ENCODE data around the gene FBXW4. TPM values are rescaled to one million over a fixed set of nuclear protein-coding genes. Genes with fewer than 3 reads are reported as not detected.

Gene FBXW4
- polyA plus RNA-seq, 6 donors from 2014 or later: 0.50 to 13.8 (median 7.1) TPM

DNA sequence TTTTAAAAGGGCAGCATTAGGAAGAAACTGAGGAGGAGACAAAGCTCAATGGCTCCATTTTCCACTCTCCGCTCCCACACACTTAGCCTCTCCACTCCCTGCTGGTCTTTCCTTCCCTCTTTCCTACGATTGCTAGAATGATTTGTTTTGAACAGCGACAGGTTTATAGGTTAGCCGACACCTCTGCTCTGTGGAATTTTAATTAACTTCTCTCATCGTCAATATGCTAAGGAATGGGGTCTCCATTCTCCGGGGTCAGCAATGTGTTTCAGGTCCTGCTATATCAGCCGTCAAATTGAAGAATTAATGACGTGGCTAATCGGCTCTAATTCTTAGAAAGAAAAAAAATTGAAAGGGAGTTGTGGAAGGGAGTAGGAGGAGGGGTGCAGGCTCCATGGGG, 28.9 kb downstream of the FBXW4 start:
- H3K27ac Mint-ChIP-seq: peak overlapping the region in 1 of 6 donors; percentile 69
- no peaks in the 10 kb centered on the region for H3K27me3 Mint-ChIP-seq
- no peak for ATAC-seq (ENCODE audit: low read depth in 2 of 2)
- H3K4me1 Mint-ChIP-seq: peaks cover 12 to 30% (median 20%) of the 10 kb centered on the region in 3 donors
- no peak overlapping the region for H3K4me3 Mint-ChIP-seq
- DNase-seq: no peak
- no peaks in the 10 kb centered on the region for H3K9me3 Mint-ChIP-seq
- H3K36me3 Mint-ChIP-seq: peaks cover 27 to 39% of the 10 kb centered on the region in 2 donors

DNA sequence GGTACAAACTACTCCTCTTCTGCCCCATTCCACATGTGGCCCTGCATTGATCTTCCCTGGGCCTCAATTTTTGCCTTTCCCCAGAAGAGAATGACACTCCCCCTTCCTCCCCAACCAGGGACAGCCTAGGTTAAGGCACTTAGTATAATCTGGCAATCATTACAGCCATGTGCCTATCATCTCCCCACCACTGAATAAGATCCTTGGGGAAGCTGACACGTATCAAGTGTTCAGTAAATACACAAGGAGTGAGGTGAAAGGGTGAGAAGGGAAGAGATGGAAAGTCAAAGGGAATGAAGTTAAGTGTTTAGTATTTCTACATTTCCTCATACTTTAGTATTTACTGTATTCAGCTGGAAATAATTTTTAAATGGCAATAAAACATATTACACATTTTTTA, 31.9 kb downstream of the FBXW4 start:
- DNase-seq: no peak
- Mint-ChIP-seq H3K36me3 (peaks cover 24 to 32% of the 10 kb centered on the region in 2 donors), H3K4me3 (no peak overlapping the region), H3K27me3 (no peaks in the 10 kb centered on the region), H3K4me1 (peaks cover 4 to 15% (median 11%) of the 10 kb centered on the region in 3 donors), H3K9me3 (no peaks in the 10 kb centered on the region), H3K27ac (peak overlapping the region in 1 of 6 donors; percentile 65)
- ATAC-seq (ENCODE audit: low read depth in 2 of 2): no peak

DNA sequence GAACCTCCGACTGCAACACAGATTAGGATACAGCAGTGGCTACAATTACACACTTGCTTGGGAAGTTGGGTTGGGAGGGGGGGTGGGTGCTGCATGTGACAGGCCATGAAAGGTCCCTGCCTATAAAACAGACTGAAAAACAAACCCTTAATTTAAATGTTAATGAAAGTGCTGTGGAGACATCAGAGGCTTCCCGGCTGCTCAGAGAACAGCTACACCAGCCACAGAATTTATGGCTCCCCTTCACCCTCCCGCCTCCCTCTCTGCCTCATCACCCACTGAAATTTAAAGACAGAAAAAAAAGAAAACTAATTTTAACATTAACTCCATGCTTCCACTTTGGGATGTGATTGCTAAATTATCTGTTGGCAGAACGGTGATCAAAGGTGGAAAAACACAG, 34.7 kb downstream of the FBXW4 start:
- no peak overlapping the region for H3K27ac Mint-ChIP-seq
- DNase-seq (no peak), ATAC-seq (ENCODE audit: low read depth in 2 of 2) (no peak)
- H3K4me1 Mint-ChIP-seq: peaks cover 11 to 25% (median 15%) of the 10 kb centered on the region in 3 donors
- no peak overlapping the region for H3K4me3 Mint-ChIP-seq
- H3K36me3 Mint-ChIP-seq: peaks cover 30 to 31% of the 10 kb centered on the region in 2 donors
- H3K9me3 Mint-ChIP-seq: no peaks in the 10 kb centered on the region
- no peaks in the 10 kb centered on the region for H3K27me3 Mint-ChIP-seq

DNA sequence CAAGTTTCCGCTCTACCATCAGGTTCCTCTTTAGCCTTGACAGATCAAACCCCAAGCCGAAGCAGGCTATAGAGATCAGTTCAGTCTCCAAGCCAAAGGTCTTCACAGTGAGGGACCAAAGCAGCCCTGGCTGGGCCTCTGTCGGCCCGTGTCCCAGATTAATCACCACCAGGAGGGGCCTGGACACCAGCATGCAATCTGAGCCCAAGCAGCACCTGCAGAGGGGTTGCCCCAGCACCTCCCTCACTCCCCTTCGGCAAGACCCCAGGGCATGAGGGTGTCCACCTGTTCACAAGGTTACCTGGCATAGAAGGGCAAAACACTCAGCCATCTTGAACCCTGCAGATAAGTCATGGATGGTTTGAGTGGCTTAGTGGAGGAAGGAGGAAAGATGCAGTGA, 36.0 kb downstream of the FBXW4 start:
- Mint-ChIP-seq H3K4me1 (peaks cover 12 to 23% (median 15%) of the 10 kb centered on the region in 3 donors), H3K27me3 (no peaks in the 10 kb centered on the region), H3K4me3 (no peak overlapping the region), H3K27ac (peak overlapping the region in 2 of 6 donors; percentile 27 to 65), H3K36me3 (peaks cover 30 to 32% of the 10 kb centered on the region in 2 donors), H3K9me3 (no peaks in the 10 kb centered on the region)
- no peak for ATAC-seq (ENCODE audit: low read depth in 2 of 2)
- DNase-seq: no peak

DNA sequence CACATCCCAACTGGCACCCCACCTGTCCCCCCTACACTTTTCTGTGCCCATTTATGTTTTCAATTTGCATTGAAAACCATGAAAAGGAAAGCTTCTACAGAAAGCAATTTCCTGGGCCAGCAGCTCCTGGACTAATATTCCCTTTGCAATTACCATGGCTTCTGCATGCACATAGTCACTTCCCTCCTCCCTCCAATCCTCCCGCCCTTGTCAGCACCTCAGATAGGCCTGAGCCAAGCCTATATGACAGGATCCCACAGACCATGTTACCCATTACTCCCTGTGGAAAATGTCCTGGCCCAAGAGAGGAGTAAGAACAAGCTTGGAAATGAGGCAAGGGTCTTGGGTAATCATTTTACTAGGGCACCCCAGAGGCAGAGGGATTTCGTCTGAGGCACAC, 38.1 kb downstream of the FBXW4 start:
- Mint-ChIP-seq H3K27me3 (no peaks in the 10 kb centered on the region), H3K4me1 (peaks cover 8 to 12% (median 10%) of the 10 kb centered on the region in 3 donors), H3K9me3 (no peaks in the 10 kb centered on the region), H3K27ac (peak overlapping the region in 1 of 6 donors; percentile 88), H3K4me3 (no peak overlapping the region), H3K36me3 (peaks cover 20 to 28% of the 10 kb centered on the region in 2 donors)
- DNase-seq: no peak
- no peak for ATAC-seq (ENCODE audit: low read depth in 2 of 2)

DNA sequence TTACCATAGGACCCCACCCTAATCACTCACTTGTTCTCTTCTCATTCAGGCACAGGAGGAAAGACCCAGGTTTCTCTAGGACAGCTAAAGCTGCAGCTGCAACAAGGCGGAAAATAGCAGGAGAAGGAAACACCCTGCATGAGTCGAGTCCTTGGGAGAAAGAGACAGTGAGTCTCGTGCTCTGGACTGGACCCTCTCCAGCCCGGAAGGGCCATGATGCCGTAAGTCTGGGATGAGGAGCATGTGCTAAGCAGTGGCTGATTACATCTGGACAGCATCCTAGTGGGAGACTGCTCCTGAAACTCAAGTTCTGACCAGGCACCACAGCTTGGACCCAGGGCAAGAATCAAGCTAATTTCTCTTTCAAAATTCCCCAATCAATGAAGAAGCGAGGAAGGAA, 39.4 kb downstream of the FBXW4 start:
- Mint-ChIP-seq H3K36me3 (peaks cover 17% of the 10 kb centered on the region in 2 donors), H3K27me3 (no peaks in the 10 kb centered on the region), H3K4me1 (peaks cover 5 to 11% (median 8%) of the 10 kb centered on the region in 3 donors), H3K27ac (peak overlapping the region in 1 of 6 donors; percentile 84), H3K9me3 (no peaks in the 10 kb centered on the region), H3K4me3 (no peak overlapping the region)
- DNase-seq: no peak
- ATAC-seq (ENCODE audit: low read depth in 2 of 2): no peak

DNA sequence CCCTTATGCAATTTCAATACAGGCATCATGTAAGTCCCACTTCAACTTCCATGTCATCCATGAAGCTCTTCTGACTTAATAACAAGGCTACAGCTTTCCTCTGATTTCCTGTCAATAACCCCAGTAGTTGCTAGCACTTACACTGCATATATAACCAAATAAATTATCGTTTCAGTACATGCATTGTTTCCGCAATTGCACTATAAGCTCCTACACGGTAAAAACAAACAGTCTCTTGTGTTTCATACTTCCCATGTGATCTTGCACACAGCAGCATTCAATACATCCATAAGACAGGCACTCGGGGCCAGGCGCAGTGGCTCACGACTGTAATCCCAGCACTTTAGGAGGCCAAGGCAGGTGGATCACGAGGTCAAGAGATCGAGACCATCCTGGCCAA, 41.4 kb downstream of the FBXW4 start:
- ATAC-seq (ENCODE audit: low read depth in 2 of 2) (no peak), DNase-seq (no peak)
- no peak overlapping the region for H3K27ac Mint-ChIP-seq
- H3K9me3 Mint-ChIP-seq: no peaks in the 10 kb centered on the region
- H3K36me3 Mint-ChIP-seq: peaks cover 16% of the 10 kb centered on the region in 2 donors
- peaks cover 14 to 16% (median 15%) of the 10 kb centered on the region in 3 donors for H3K4me1 Mint-ChIP-seq
- no peaks in the 10 kb centered on the region for H3K27me3 Mint-ChIP-seq
- H3K4me3 Mint-ChIP-seq: no peak overlapping the region

DNA sequence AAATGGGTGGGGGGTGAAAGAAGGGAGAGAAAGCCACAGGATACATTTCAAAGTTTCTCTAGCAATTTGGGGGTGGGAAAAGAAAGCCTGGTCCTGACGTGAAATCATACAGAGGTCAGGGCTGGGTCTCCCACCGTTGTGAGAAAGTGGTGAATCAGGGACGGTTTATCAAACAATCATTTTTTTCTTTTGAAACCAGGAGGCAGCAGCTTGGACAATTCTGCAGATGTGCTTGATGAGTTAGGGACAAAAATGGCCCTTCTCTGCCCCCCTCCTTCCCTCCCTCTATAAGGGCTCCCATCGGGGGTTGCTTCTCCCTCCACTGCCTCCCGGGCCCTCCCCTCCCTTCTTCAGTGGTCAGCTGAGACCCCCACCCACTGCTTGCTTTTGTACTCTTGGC, 43.6 kb downstream of the FBXW4 start:
- Mint-ChIP-seq H3K4me1 (peaks cover 6 to 14% (median 12%) of the 10 kb centered on the region in 3 donors), H3K27me3 (no peaks in the 10 kb centered on the region), H3K9me3 (no peaks in the 10 kb centered on the region), H3K27ac (no peak overlapping the region), H3K36me3 (peaks cover 8% of the 10 kb centered on the region in 2 donors), H3K4me3 (no peak overlapping the region)
- DNase-seq (no peak), ATAC-seq (ENCODE audit: low read depth in 2 of 2) (no peak)

DNA sequence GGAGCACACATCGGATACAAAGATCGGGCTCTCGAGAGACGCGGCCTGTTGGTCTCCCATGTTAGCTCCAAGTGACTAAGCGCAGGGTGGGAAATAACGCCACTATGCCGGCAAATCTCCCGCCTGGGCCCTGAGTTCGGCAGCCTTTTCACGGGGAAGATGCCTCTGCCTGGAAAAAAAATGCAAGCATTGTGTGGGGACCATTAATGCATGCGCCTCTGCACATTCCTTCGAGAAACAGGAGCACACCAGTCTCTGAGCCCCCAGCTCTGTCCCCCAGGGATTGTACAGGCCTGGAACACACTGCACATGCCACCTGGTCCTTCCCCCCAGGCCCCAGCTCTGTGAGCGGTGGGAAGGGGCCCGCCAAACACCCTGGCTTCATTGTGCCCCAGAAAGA, 44.1 kb downstream of the FBXW4 start:
- no peak for ATAC-seq (ENCODE audit: low read depth in 2 of 2)
- Mint-ChIP-seq H3K4me3 (no peak overlapping the region), H3K9me3 (no peaks in the 10 kb centered on the region), H3K27me3 (no peaks in the 10 kb centered on the region), H3K36me3 (peaks cover 3 to 7% of the 10 kb centered on the region in 2 donors), H3K27ac (no peak overlapping the region), H3K4me1 (peaks cover 4 to 13% (median 12%) of the 10 kb centered on the region in 3 donors)
- DNase-seq: no peak

DNA sequence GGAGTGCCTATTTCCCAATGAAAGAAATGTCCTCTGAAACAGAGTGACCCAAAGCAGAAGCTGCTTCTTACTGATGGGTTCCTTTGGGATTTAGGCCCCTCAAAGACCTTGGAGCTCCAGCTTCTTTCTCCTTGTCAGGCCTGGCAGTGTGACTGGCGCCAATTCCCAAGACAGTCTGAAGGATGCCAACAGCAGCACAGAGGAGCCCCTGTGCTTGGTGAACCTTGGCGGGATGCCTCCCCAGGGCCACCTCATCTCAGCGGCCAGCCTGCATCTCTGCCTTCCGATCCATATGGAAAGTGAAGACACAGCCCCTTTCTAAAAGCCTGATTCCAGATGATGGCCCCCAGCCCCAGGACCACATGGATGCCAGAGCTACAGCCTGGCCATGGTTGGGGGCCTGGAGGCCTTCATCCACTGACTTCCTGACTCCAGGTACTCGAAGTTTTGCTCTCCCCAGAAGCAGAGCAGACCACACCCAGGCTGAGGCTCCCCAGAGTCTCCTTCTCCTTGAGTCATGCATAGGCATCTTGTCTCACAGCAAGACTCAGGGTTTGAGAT, 45.4 kb downstream of the FBXW4 start:
- H3K4me3 Mint-ChIP-seq: no peak overlapping the region
- no peaks in the 10 kb centered on the region for H3K9me3 Mint-ChIP-seq
- no peaks in the 10 kb centered on the region for H3K36me3 Mint-ChIP-seq
- peak overlapping the region in 1 of 6 donors; percentile 24 for H3K27ac Mint-ChIP-seq
- no peak for DNase-seq
- ATAC-seq (ENCODE audit: low read depth in 2 of 2): no peak
- no peaks in the 10 kb centered on the region for H3K27me3 Mint-ChIP-seq
- H3K4me1 Mint-ChIP-seq: peaks cover 6 to 22% (median 11%) of the 10 kb centered on the region in 3 donors

DNA sequence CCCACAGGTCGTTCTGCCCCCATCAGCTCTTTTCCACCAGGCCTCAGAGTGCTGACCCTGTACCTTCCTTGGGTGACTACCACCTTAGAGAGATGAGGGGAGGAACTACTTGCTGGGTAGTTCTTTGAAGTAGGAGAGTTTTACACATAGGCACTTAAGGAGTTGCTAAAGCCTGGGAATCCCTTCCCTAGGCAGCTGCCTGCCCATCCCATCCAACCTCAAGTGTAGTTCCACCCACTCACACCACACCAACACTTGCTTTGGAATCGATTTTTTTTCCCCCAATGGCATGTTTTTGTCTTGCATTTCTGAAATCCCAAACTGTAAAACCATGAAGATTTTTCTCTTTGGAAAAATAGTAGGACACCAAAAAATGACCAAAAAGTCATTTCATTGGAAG, 47.7 kb downstream of the FBXW4 start:
- no peak for ATAC-seq (ENCODE audit: low read depth in 2 of 2)
- Mint-ChIP-seq H3K36me3 (peaks cover 0 to 4% of the 10 kb centered on the region in 2 donors), H3K27me3 (no peaks in the 10 kb centered on the region), H3K4me1 (peaks cover 11 to 24% (median 14%) of the 10 kb centered on the region in 3 donors), H3K9me3 (no peaks in the 10 kb centered on the region), H3K27ac (peak overlapping the region in 1 of 6 donors; percentile 6), H3K4me3 (no peak overlapping the region)
- DNase-seq: no peak

DNA sequence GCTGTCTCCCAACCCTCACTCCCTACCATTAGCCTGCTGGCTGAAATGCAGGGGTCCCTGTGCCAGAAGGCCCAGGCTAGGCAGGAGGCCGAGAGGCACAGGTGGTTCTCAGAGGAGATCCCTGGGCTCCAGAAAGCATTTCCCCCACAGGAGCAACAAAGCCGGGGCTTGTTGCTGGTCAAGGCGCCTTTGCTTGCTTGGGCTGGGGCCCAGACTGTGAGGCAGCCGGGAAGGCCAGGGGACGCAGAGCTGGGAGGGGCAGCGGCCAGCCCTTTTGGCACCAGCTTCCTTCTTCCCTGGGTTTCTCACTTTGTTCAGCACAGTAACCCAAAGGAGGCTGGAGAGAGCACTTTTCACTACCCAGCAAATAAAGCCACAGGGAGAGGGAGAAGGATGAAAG, 48.6 kb downstream of the FBXW4 start:
- Mint-ChIP-seq H3K27me3 (no peaks in the 10 kb centered on the region), H3K9me3 (no peaks in the 10 kb centered on the region), H3K27ac (no peak overlapping the region), H3K4me3 (no peak overlapping the region), H3K4me1 (peaks cover 11 to 29% (median 14%) of the 10 kb centered on the region in 3 donors), H3K36me3 (peaks cover 4% of the 10 kb centered on the region in 2 donors)
- no peak for DNase-seq
- ATAC-seq (ENCODE audit: low read depth in 2 of 2): no peak

DNA sequence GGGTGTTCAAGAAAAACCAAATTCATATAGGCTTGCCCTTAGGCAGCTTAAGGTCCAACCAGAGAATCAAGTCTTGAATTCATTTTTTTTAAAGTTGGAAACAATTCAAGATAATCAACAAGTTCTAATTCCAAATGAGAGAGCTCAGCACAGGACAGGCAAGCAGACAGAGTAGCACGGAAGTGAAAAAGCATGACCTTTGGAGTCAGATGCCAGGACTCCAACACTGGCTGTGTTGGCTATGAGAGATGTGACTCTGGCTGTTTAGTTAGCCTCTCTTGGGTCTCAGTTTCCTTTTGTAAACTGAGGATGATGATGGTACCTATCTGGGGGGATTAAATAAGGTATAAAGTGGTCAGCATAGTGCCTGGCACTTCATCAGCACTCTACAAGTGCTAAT, 49.3 kb downstream of the FBXW4 start:
- peaks cover 11 to 31% (median 14%) of the 10 kb centered on the region in 3 donors for H3K4me1 Mint-ChIP-seq

DNA sequence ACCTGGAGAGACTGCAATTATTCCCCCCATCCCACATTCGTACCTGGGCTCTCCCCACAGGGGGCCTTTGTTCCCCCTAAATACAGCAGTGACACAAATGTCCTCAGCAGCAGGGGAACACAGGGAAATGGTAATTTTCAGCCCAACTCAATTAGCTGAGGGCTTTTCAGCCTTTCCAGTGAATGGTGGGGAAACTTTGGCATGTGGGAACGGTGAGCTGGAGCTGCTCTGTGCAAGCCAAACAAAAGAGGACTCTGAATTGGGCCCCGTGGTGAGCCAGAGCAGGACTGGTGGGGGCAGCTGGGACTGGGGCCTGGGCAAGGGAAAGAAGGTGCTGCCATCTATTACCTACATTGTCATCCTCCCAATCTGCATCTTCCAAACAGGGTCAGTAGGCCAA, 51.0 kb downstream of the FBXW4 start:
- peaks cover 4 to 16% of the 10 kb centered on the region in 2 donors for H3K36me3 Mint-ChIP-seq
- peak overlapping the region in 1 of 8 donors; percentile 25 for H3K4me3 Mint-ChIP-seq
- H3K27ac Mint-ChIP-seq: peak overlapping the region in 2 of 6 donors; percentile 12 to 47

More for the DNA sequence above, 49.3 kb downstream of the FBXW4 start:
- Mint-ChIP-seq H3K27me3 (no peaks in the 10 kb centered on the region), H3K27ac (peak overlapping the region in 1 of 6 donors; percentile 19), H3K4me3 (no peak overlapping the region), H3K9me3 (no peaks in the 10 kb centered on the region), H3K36me3 (peaks cover 4 to 6% of the 10 kb centered on the region in 2 donors)
- DNase-seq (no peak), ATAC-seq (ENCODE audit: low read depth in 2 of 2) (no peak)

More for the DNA sequence above, 51.0 kb downstream of the FBXW4 start:
- ATAC-seq (ENCODE audit: low read depth in 2 of 2): no peak
- no peak for DNase-seq
- Mint-ChIP-seq H3K4me1 (peaks cover 11 to 29% (median 14%) of the 10 kb centered on the region in 3 donors), H3K9me3 (no peaks in the 10 kb centered on the region), H3K27me3 (no peaks in the 10 kb centered on the region)
